HUDEP-2 (cell line): ENCODE results near the gene CLDN4.
"Not testable (repeated sequence)": the region's sequence is repeated elsewhere in the genome, so short reads cannot be mapped to it uniquely, and the experiment has no call there.

Experiments
- DNase-seq, 76 experiments: peaks; one replicate each; lab custom pipeline; 2025; ENCODE audit not compliant: unreplicated experiment in 76 of 76; lab: John Stamatoyannopoulos, UW

The CLDN4 gene

GRCh38 chr7:73823257-73823656, 7.5 kb upstream of the CLDN4 start:
- DNase-seq: no peak

GRCh38 chr7:73823873-73824592, 6.8 kb upstream of the CLDN4 start:
- no peak for DNase-seq

DNA sequence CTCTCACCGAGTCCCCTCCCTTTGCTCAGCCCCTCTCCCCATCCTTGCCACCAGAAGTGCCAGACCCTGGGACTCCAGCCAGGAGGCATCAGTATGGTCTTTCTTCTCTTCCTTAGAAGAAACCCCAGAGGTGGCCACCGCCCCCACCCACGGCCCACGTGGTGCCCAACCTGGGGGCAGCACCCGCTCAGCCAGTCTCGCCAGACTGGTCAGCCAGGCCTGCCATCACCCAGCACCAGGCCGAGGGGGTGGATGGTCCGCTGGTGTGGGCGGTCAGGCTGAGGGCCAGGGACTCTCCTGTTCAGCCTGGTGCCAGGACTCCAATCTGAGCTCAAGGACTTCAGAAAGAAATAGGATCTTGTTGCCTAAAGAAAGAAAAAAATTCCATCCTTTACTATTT, 5.8 kb upstream of the CLDN4 start:
- no peak for DNase-seq

- peak in 61 of 76 experiments; percentile 7 to 77 (median 55) for DNase-seq
Observed at GRCh38 chr7:73827567-73828106, 3.2 kb upstream of the CLDN4 start.

DNA sequence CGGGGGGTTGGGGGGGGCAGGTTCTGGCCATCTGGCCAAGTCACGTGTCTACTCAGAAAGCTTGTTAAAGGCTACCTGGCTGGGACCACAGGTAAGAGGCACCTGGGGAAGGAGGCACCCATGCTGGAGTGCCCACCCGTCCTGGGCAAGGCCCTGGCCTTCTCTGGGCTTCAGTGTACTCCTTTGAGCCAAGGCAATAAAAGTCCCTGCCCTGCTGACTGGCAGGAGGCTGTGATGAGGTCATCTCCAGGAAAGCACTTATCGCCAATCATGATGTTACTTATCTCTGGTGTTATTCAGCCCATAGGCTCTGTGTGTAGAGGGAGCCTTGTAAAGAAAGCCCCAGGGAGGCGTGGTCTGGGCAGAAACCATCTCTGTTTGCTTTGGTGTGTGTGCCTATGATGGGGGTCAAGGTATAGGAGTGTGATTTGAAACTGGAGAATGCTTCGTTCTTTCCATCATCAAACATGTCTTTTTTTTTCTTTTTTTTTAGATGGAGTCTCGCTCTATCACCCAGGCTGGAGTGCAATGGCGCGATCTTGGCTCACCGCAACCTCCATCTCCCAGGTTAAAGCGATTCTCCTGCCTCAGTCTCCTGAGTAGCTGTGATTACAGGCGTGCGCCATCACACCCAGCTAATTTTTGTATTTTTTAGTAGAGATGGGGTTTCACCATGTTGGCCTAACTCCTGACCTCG, 2.5 kb upstream of the CLDN4 start:
- DNase-seq: peak in 69 of 76 experiments; percentile 17 to 88 (median 66)

DNA sequence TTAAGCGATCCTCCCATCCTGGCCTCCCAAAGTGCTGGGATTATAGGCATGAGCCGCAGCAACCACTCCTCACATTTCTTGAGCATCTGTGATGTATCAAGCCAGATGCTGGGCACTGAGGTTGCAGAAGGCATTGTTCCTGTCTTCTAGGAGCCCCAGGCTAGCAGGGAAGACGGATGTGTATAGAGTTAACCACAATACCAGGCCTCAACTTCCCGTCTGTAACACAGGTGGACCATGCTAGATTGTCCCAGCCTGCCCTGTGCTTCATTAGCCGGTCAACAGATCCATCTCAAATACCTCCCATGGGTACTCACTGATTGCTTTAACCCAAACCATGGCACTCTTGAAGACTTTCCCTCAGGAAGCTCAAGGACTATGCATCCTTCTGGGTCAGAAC, 1.8 kb upstream of the CLDN4 start:
- DNase-seq: no peak

DNA sequence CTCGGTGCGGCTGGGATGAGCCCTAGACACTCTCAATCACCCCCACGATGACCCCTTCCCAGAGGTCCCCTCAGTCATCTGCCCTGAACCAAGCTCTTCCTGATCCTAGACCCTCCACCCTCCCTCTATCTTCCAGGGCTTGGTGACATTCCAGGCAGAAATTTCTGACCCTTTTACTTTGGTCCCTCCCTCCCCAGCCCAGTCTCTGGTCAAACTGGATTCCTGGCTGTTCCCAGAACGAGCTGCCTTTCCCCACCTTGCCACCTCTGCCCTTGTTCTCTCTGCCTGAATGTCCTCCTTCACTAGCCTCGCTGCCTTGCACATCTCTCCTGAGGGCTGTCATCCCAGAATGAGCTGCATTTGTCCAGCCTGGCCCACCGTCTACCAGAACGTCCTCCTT, 1.3 kb upstream of the CLDN4 start:
- no peak for DNase-seq

DNA sequence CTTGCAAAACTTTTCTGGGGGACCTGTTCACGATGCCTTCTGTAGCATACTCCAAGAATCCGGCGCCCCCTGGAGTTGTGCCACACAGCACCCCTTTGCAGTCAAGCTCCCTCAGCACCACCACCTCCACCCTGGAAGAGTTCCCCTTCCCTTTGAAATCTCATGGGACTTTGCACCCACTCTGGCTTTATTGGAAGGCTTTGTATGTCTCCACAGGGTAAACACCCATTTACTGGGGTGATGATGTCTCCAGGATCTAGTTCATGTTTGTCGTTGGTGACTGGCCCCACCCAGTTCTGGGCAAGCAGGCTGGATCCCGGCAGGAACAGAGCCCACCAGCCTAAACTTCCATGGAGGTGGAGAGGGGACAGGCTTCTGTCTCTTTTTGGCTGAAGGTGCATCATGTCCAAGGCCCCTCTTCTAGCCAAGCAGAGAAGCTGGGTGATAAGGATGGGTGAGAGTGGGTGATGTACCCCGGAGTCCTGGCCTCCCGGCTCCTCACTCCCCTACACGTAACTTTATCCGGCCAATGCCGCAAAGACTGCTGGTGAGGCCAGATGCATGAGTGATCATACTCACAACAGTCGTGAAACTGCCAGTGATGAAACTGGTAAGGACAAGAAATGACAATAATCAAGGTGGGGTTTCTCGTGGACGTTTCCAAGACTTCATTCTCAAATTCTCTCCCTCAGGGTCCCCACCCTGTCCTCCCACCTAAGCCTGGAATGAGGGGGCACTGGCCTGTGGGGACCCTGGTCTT, 695 bp upstream of the CLDN4 start:
- no peak for DNase-seq

DNA sequence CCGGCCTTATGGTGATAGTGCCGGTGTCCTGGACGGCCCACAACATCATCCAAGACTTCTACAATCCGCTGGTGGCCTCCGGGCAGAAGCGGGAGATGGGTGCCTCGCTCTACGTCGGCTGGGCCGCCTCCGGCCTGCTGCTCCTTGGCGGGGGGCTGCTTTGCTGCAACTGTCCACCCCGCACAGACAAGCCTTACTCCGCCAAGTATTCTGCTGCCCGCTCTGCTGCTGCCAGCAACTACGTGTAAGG, 713 bp downstream of the CLDN4 start:
- DNase-seq: no peak

GRCh38 chr7:73831834-73832651, 1.2 kb downstream of the CLDN4 start:
- DNase-seq: no peak

GRCh38 chr7:73832806-73833205, 2.0 kb downstream of the CLDN4 start:
- DNase-seq: no peak

GRCh38 chr7:73833251-73833919, 2.6 kb downstream of the CLDN4 start:
- no peak for DNase-seq

DNA sequence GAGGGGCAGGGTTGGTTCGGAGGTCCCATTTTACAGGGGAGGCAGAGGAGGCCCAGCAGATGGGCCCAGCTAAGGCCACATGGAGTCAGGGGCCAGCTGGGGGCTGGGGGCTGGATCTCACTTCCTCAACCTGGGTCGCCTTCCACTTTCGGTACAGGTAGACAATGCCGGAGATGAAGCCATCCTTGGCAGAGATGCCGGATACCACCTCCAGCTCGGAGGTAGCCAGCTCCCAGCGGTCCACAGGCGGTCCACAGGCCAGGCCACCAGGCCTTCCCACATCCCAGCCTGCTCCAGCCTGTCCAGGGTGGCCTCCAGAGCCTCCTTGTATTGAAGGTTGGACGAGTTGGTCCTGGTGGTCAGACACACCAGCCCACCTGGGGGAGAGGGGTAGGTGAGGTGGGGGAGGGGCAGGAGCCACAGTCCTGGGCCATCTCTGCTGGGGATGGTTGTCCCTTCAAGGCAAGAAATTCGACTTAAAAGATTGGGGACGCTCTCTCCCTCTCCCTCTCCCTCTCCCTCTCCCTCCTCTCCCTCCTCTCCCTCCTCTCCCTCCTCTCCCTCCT, 3.9 kb downstream of the CLDN4 start:
- no peak for DNase-seq

GRCh38 chr7:73837167-73837566, 6.4 kb downstream of the CLDN4 start:
- DNase-seq: not testable (repeated sequence)

- no peak for DNase-seq
Observed at GRCh38 chr7:73838642-73839041, 7.8 kb downstream of the CLDN4 start.

- no peak for DNase-seq
Observed at GRCh38 chr7:73839290-73839689, 8.5 kb downstream of the CLDN4 start.

GRCh38 chr7:73839743-73840714, 9.2 kb downstream of the CLDN4 start:
- DNase-seq: peak in 1 of 76 experiments; percentile 1

- no peak for DNase-seq
Observed at GRCh38 chr7:73840715-73841379, 10.1 kb downstream of the CLDN4 start.
